ENCODE data around the gene TUBB6. TPM values are rescaled to one million over a fixed set of nuclear protein-coding genes. Genes with fewer than 3 reads are reported as not detected.
A peak's percentile ranks its signal among the peaks of the same experiment; 100 is the strongest.

Gene TUBB6
- total RNA-seq, 1 experiment from 2014 or later, result 738 TPM

DNA sequence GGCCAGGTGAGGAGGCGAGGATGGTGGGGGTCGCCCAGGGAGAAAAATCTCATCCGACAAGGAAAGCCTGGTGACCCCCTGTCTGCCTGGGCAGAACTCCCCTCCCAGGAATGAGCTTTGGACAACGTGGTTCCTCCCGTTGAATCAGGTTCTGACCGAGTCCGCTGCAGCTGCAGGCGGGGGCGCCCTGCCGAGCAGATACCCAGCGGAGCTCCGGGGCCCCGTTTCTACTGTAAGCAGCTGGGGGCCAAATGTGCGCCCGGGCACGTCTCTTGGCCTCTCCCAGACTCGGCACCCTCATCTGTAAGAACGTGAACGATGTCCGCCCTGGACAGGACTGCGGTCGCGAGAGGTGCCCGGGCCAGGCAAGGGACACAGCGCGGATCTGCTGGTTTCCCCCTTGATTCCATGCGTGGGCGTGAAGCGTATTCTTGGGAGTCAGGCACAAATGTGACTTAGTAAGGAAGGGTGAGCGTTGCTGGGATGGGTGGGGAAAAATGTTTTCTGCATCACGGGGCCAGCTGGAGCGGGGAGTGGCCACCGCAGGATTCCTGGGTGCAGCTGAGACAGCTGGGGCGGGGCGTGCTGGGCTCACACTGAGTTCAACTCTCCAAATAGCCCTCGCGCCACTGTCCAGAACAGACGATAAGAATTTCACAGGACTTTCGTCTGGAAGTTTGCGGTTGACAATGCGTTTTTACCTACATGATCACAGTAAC lies 20.2 kb upstream of the TUBB6 start:
- in situ Hi-C loops (cut with HindIII; ENCODE audit: low sequenced_read_pairs), result no loop called here
- no peak for DNase-seq (ENCODE audit: low spot score)

DNA sequence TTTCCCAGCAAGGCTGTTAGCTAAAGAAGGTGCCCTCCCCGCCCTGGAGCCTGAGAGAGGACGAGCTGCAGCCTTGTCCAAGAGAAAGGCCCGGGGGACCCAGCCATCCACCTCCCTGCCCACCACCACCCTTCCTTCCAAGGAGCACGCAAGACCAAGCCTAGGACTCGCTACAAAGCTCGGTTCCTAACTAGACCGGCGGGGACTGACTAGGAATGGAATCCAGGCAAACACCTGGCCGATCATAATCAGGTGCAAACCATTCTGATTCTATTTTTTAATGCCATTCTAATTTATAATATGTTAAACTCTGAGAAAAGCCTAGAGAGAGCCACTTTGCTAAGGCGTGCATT lies 19.7 kb upstream of the TUBB6 start:
- in situ Hi-C loops (cut with HindIII; ENCODE audit: low sequenced_read_pairs), result no loop called here
- no peak for DNase-seq (ENCODE audit: low spot score)

DNA sequence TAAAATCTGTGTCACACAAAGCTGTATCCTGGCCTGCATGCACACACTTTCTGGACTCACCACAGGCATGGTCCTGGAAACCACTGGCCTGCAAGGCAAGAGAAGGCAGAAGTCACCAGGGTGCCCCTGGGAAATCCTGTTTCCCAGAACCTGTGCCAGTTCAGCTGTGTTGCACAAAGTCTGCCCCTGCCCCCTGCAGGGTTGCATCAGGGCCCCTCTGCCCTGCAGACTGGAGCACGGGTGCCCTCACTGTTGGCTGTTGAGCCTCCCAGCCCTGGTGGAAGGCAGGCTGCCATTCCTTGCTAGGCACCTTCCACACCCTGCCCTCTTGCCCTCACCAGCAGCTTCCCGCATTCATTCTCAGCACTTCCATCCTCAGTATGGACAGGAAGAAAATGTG lies 18.0 kb upstream of the TUBB6 start:
- in situ Hi-C loops (cut with HindIII; ENCODE audit: low sequenced_read_pairs), result no loop called here
- no peak for DNase-seq (ENCODE audit: low spot score)

DNA sequence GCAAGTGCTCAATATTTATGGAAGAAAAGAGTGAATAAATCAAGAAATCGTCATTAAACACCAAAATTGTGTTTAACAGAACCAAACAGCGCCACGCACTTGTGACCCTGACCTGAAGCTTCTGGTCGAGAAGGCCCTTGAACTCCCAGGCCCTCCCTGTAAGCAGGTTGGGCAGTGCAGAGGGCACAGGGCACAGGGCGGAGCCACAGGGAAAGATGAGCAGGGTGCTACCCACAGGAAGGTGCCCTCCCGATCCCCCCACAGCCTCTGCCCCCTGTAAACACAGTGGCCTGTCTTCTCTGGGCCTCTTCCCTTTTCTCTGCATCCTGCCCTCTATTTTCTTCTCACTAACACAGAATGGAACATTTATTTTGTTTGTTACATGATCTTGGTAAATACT lies 16.9 kb upstream of the TUBB6 start:
- DNase-seq (ENCODE audit: low spot score), result no peak
- in situ Hi-C loops (cut with HindIII; ENCODE audit: low sequenced_read_pairs), result no loop called here

DNA sequence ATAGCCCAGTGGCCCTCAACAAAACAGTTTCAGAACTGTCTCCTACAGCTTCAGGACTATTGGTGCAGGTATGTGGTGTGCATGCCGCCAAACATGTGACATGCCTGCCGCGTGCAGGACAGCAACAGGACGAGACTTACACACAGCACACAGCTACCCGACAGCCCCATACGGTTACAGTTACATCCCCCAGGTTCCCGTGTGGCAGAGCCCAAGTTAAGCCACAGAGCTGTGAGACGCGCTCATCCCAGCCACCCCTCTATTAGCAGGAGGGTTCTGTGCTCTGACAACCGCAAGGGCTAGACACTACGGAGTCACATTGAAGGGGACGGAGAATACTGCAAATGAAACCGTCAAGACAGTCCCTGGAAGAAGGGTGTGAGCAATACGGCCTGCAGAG lies 16.4 kb upstream of the TUBB6 start:
- no peak for DNase-seq (ENCODE audit: low spot score)
- in situ Hi-C loops (cut with HindIII; ENCODE audit: low sequenced_read_pairs), result no loop called here

DNA sequence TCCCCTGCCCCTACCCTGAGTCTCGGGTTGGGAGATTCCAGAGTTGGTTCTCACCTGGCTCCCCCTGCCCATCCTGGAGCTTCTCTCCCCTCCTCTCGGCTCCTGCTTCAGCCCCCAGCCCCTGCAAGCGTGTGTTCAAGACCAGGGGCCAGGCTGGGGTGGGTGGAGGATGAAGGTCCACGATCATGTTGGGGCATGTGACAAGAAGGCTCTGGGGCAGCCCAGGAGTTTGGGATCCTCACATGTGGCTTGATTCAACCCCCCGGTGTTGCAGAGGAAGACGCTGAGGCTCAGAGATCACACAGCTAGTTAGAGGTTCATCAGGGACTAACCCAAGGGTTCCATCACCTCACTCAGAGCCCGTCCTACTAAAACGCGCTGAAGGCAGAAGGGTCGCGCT lies 14.2 kb upstream of the TUBB6 start:
- in situ Hi-C loops (cut with HindIII; ENCODE audit: low sequenced_read_pairs), result no loop called here
- no peak for DNase-seq (ENCODE audit: low spot score)

DNA sequence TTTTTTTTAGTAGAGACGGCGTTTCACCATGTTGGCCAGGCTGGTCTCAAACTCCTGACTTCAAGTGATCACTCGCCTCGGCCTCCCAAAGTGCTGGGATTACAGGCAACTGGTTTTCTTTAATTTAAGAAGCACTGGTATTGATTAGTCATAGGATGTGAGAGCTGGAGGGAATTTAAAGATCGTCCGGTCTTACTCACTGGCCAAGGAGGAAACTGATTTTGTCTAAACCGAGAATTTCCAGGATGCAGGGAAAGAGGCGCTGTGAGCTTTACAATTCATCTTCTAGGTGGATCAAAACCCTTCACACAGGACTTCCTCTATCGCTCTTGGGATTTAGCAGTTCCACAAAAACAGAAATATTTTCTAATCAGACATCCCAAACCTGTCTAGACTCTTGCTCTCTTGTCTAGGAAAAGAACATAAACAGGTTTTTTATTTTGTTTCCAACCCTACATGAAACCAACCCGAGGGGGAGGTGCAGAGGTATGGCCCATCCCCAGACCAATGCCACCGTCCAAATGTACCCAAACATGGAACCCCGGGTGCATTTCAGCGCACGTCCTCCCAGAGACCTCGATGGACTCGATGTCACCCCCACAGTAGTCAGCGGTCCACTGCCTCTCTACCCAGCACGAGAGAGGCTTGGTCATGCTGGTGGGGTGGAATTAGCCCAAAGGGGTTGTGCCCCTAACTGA lies 12.5 kb upstream of the TUBB6 start:
- DNase-seq (ENCODE audit: low spot score), result no peak
- in situ Hi-C loops (cut with HindIII; ENCODE audit: low sequenced_read_pairs), result no loop called here

DNA sequence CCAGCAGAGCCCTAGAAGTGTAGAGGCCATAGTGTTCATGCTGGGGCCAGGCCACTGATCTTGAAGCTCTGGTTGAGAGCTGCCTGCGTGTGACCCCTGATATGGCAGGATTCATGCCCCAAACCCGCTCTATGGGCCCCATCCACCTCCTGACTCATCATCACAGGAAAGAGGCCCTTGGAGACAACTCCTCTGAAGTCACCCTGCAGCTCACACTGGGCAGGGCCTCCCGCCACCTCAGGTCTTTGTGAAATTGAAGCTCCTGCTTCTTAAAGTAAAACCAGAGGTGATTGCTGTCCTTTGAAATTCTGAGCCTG lies 12.0 kb upstream of the TUBB6 start:
- no peak for DNase-seq (ENCODE audit: low spot score)
- in situ Hi-C loops (cut with HindIII; ENCODE audit: low sequenced_read_pairs), result no loop called here

DNA sequence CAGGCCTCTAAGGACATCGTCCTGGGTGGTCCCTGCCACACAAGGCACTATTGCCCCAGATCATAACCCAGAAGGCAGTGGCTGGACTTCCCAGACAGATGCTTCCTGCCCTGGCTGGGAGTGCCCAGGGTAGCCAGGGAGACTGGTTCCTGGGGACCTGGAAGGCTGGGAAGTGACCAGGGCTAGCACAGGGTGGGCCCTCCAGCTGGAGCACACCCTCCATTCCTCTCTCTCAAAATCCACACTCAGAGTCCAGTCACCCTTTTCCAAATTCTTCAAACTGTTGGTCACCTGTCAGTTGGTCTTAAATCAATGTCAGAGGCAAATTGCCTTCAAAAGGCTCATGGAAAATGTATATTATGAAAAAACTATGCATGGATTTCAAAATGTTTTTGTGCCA lies 11.6 kb upstream of the TUBB6 start:
- DNase-seq (ENCODE audit: low spot score), result no peak
- in situ Hi-C loops (cut with HindIII; ENCODE audit: low sequenced_read_pairs), result no loop called here

DNA sequence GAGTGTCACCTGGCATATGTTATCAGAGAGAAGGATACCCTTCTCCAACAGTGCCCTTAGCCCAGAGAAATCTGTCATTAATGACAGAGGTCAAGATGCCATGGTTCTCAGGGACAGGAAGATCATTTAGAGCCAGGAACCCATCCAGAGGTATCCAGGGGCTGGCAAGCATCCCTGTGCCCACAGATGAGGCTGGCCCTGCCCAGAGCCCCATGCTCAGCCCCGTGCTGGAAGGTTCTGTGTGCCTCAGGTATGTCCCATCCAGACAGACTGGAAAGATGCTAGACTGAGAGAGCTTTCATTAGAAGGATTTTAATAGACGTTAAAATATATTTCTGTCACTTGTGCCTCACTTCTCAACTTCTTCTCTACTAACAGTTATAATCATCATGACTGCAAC lies 8.2 kb upstream of the TUBB6 start:
- in situ Hi-C loops (cut with HindIII; ENCODE audit: low sequenced_read_pairs), result no loop called here

DNA sequence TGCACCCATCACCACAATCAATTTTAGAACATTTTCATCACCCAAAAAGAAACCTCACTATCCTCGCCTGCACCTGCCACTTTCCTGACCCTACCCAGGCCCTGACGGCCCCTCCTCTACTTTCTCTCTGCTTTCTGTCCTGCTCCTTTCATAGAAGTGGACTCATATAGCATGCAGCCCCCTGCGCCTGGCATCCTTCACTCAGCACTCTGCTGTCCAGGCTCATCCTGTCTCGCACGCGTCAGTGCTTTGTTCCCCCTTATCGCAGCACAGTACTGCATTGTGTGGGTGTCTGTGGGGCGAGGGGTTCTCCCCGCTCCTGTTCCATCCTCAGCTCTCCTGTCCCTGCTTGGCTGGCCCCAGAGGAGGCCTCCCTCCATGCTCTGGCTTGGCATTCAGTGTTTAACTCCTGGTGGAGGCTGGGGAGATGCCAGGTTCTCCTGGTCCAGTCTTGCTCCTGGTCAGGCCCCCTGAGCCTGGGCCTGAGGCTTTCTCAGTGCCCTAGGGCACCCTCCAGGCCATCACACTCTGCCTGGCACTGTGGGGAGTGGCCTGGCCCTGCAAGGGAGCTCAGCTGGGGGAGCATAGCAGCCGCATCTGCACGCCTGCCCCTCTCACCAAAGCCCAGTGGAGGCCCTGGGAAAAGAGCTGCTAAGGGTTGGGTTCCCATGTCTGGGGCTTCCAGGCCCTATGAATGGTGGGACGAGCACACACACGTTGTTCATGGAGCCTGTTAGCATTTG lies 6.6 kb upstream of the TUBB6 start:
- DNase-seq (ENCODE audit: low spot score), result no peak
- in situ Hi-C loops (cut with HindIII; ENCODE audit: low sequenced_read_pairs), result no loop called here

More for the DNA sequence above, 8.2 kb upstream of the TUBB6 start:
- no peak for DNase-seq (ENCODE audit: low spot score)

DNA sequence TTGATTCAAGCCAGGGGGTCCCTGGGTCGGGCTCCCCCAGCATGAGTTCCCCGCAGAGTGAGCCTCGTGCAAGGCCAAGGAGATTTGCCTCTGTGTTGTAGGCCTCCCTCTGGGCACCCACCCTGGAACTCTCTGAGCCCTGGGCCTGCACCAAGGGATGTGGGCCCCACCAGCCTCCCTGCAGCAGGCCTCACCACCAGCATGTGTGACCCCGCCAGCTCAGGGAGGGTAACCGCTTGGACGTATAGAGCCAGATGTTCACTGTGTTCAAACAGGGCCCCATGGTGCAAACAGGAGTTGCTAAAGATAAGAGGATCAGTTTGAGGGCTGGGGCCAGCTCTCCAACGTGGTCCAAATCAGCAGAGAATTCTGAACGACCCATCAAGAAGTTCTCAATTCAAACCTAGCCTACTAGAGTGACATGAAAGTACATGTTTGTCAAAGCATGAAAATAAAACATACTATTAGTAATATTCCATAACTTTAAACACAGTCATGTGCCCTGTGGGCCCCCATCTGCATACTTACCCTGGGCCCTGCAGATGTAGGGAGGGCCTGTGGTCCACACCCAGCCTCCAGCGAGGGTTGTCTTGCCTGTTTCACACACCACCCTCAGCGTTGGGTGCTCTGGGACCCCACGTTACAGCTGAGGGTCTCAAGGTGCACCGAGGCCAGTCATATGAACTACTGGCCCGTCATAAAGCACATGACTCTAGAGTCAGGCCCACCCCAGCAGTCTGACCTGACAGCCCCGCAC lies 5.5 kb upstream of the TUBB6 start:
- in situ Hi-C loops (cut with HindIII; ENCODE audit: low sequenced_read_pairs), result no loop called here
- no peak for DNase-seq (ENCODE audit: low spot score)

DNA sequence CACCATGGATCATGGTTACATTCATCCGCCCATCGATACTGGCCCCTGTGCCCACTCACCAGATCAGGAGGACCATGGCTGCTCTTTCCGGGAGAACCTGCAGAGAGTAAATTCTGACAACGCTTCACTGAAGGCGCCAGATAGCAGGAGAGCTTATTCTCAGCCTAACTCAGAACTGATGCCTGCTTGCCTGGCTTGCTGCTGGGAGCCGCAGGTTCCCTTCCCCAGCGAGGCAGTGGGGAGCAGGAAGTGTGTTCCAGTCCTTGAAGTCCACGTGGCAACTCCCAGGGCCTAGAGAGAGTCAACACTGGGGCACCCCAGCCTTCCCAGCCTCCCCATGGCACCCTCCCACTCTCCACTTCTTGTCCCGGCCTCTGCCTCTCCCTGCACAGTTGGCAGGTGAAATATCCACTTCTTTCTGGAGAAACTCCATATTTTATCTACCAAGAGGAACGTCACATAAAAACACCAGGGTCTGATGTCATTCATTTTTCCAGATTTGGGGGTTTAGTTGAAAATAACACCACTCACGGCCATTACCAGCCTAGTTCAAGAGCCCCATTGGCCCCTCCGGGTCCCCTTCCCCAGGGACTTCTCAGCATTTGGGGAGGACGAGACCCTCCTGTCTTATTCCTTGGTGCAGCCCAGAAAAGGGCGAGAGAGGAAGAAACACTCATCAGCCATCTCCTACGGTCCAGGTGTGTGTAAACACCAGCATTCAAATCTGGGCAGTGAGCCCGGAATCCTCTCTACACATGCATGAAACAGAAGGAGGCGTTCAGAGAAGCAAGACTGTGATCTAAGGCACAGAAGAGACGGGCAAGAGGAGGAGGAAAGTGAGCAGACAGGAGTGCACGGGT lies 3.5 kb upstream of the TUBB6 start:
- in situ Hi-C loops (cut with HindIII; ENCODE audit: low sequenced_read_pairs), result no loop called here
- no peak for DNase-seq (ENCODE audit: low spot score)

DNA sequence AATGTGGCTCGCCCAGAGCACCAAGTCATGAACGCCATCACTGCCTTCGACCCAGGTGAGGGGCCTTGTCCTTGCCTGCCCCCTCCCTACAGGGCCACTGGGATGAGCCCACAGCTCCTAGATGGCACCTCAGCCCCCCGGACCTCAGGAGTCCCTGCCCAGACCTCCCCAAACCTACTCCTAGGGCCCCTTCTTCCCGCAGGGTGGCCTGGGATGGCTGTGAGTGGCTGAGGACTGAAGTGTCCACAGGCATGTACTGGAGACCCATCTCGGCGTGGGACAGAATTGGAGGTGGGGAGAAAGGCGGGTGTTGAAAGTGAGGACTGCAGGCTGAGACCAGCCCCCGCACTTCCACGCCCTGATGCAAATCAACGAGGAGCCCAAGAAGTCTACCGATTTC lies 2.8 kb upstream of the TUBB6 start:
- in situ Hi-C loops (cut with HindIII; ENCODE audit: low sequenced_read_pairs), result no loop called here

DNA sequence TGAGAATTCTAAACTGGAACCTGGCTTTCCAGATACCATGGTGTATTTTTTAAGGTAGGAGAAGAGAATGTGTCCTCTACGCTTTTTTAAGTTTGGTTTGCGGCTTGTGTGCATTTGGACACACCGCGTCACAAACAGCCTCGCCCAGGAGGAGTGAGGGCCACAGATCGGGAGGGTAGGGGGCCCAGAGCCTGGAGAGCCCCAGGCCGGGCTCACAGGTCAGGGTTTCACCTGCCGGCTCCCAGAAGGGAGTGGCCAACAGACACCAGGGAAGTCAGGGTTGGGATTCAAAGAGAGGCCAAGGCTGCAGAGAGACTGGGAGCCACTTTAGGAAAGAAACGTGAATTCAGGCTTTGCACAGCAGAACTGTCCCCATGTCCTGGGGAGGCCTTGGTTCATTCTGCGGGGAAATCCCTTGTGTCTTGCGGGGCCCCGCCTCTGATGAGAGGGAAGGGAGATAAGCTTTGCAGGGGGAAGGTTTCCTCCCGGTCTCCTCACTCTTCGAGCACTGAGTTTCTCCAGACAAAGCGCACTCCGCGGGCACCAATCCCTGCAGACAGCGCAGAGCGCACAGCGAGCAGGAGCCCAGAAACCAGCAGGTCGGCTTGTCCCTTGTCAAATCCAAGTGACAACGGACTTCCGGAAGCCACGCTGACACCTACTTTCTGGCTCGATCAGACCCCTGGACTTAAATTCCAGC lies 2.0 kb upstream of the TUBB6 start:
- in situ Hi-C loops (cut with HindIII; ENCODE audit: low sequenced_read_pairs), result no loop called here
- no peak for DNase-seq (ENCODE audit: low spot score)

More for the DNA sequence above, 2.8 kb upstream of the TUBB6 start:
- DNase-seq (ENCODE audit: low spot score), result no peak

DNA sequence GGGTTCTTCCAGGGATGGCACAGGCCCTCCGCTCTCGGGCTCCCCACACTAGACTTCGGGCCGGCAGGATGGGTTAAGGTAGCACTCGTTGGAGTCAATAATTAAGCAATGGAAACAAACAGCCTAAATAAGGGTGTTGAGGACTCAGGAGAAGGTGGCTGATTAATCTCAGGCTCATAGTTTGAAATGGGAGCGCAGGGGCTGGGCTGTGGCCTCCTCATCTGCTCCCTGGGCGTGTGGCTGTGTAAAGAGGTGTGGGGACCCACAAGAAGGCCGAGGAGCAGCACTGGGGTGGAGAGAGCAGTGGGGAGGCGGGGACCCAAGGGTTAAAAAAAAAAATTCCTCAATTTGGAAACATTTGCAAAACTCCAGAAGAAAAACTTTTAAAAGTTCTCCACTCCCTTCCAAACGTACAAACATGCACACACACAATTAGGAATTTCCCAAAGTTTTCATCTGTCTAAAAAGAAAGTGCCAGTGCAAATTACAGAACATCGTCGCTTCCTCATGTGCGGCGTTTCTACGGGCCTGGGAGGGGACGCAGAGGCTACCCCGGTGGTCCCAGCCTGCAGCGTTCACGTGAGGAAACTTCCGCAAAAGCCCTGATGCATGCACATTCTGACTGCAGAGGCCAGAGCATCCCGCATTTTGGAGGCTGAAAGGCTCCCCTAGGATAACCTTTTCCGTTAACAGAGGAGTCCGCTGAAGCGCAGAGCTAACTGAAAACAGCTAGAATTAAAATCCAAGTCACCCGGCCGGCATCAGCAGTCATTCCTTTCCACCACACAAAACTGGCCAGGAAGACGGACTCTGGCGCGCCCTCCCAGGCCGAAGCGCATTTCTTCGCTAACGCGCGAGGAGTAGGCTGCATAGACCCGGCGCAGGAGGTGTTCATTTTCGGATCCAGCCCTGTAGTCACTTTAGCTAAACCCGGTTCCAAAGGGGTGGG lies 1.0 kb upstream of the TUBB6 start:
- in situ Hi-C loops (cut with HindIII; ENCODE audit: low sequenced_read_pairs), result no loop called here
- peak; percentile 14 for DNase-seq (ENCODE audit: low spot score)

DNA sequence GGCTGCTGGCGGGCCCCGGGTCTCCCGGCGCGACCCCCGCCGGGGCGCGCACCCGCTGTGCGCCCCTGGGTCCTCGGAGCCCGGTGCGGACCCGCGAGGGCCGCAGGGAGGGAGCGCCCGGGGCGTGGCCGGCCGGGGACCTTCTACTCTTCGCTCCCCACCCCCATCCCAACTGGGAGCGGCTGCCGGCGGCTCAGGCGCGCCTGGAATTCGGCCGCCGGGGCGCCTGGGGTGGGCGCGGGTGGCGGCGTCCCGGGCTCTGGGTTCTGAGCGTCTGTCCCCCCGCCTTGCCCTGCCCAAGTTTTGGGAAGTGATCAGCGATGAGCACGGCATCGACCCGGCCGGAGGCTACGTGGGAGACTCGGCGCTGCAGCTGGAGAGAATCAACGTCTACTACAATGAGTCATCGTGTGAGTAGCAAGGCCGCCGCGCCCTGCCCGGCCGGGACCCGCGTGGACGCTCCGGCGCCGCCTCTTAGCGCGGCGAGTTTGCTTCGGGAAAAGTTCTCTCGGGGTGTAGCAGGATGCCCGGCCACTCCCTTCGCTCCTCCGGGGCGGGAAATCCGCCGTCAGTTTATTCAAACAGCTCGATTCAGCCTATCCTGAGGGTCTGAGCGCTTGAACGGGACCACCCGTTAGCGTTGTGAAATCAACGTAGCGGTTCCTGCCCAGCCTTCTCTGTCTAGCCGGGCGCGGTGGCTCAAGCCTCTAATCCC lies 502 bp downstream of the TUBB6 start:
- DNase-seq (ENCODE audit: low spot score), result no peak
- in situ Hi-C loops (cut with HindIII; ENCODE audit: low sequenced_read_pairs), result no loop called here
